Gastroesophageal sphincter (tissue), 4 donors: ENCODE results near the gene SMARCC1. TPM values are rescaled to one million over a fixed set of nuclear protein-coding genes. Genes with fewer than 3 reads are reported as not detected.

Experiments
- ATAC-seq: fragments of 150-250 bp; one replicate; pipeline ENCODE4 v1.9.1; 2016; ENCODE audit warnings: mild to moderate bottlenecking, moderate library complexity
- H3K27ac ChIP-seq, 4 donors: fragments of 200-600 bp; sonication (generic) in 3 of 4; 1 replicate in 3 of 4; 2 replicates in 1 of 4; pipeline ENCODE4 v1.5.1; 2016 to 2019
- H3K27me3 ChIP-seq: fragments of 200-600 bp; sonication (generic); one replicate; pipeline ENCODE4 v1.5.1; 2019
- H3K36me3 ChIP-seq, 2 donors: fragments of 200-600 bp; sonication (generic); one replicate each; pipeline ENCODE4 v1.5.1; 2019; ENCODE audit warnings: control low read depth in 1 of 2
- H3K4me1 ChIP-seq, 3 donors: fragments of 200-600 bp; sonication (generic); 1 replicate in 2 of 3; 2 replicates in 1 of 3; pipeline ENCODE4 v1.5.1; 2016 to 2019; ENCODE audit warnings: control low read depth in 2 of 3
- H3K4me3 ChIP-seq, 2 donors: fragments of 200-600 bp; sonication (generic); one replicate each; pipeline ENCODE4 v1.5.1; 2019; ENCODE audit warnings: mild to moderate bottlenecking in 1 of 2, moderate library complexity in 1 of 2
- H3K9me3 ChIP-seq, 3 donors: fragments of 200-600 bp; sonication (generic); one replicate each; pipeline ENCODE4 v1.5.1; 2017 to 2019; ENCODE audit warnings: control low read depth in 2 of 3
- EP300 ChIP-seq: sonication (generic); formaldehyde crosslinking; IDR thresholded peaks from one replicate; pipeline ENCODE4 v1.6.1; 2017; ENCODE audit warnings: antibody characterized with exemption, mild to moderate bottlenecking
- POLR2A ChIP-seq, 2 donors: fragments of 450-650 bp; IDR thresholded peaks; one replicate each; pipeline ENCODE4 v1.6.1; 2017; ENCODE audit warnings: antibody characterized with exemption in 2 of 2, mild to moderate bottlenecking in 2 of 2, moderate library complexity in 1 of 2
- POLR2AphosphoS5 ChIP-seq: sonication (generic); formaldehyde crosslinking; IDR thresholded peaks from one replicate; pipeline ENCODE4 v1.6.1; 2017; ENCODE audit warnings: antibody characterized with exemption
- WGBS, 2 donors: methylation state at CpG; one replicate each; pipeline ENCODE4 v1.1.5; 2018; ENCODE audit warnings: low coverage in 1 of 2; 5-methylcytosine and 5-hydroxymethylcytosine counted together
- total RNA-seq, 4 donors: library from RNA; depleted of rRNA; stranded (reverse); fragments of >200 nt; gene quantifications; one replicate each; pipeline ENCODE4 v1.1.0, GENCODE V29; 2016
- TF ChIP-seq, protein P1 (sequence below), 4 experiments: fragments of 200-600 bp in 2 of 4; fragments of 450-650 bp in 2 of 4; sonication (generic) in 1 of 4; IDR thresholded peaks; one replicate each; pipeline ENCODE4 v1.5.1; 2017 to 2019; ENCODE audit warnings: antibody characterized with exemption in 4 of 4, mild to moderate bottlenecking in 2 of 4, moderate library complexity in 2 of 4

SMARCC1 gene
- total RNA-seq, 4 donors from 2014 or later: 38.5 to 68.2 (median 49.1) TPM

DNA sequence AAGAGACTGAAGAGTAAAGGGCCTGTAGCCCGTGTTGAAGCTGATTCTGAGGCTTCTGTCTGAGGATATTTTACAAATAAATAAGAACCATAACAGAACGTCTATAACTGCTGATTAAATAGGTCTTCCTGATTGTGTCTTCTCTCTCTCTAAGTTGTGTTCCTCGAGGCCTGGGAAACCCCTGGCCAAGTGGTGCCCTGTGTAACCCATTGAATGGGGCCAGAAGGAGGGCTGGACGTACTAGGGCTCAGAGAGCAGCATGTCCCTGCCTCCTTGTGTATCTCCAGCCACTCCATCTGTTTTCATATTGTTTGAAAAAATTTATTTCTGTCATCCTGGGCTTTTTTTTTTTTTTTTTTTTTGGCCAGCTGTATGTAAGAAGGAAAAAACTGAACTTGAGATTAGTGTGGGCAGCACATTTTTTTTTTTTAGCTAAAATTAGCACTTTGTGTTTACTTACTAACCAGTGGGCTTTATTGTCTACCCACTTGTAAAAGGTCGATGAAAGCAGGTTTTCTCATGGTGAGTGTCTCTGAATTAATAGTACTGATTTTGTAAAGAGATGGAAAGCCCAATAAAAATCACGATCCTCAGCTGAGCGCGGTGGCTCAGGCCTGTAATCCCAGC, 32.0 kb upstream of the SMARCC1 start:
- 73 to 77% methylated on average over 5 to 8 of the region's 8 CpGs for WGBS, 2 donors
- Histone ChIP-seq H3K36me3 (peaks cover 0 to 98% of the 10 kb centered on the region in 2 donors), H3K27ac (no peak overlapping the region), H3K4me3 (no peak overlapping the region), H3K27me3 (no peaks in the 10 kb centered on the region), H3K4me1 (peaks cover 0 to 6% (median 0%) of the 10 kb centered on the region in 3 donors), H3K9me3 (no peaks in the 10 kb centered on the region)
- no peak for TF ChIP-seq EP300
- TF ChIP-seq, protein P1, sequence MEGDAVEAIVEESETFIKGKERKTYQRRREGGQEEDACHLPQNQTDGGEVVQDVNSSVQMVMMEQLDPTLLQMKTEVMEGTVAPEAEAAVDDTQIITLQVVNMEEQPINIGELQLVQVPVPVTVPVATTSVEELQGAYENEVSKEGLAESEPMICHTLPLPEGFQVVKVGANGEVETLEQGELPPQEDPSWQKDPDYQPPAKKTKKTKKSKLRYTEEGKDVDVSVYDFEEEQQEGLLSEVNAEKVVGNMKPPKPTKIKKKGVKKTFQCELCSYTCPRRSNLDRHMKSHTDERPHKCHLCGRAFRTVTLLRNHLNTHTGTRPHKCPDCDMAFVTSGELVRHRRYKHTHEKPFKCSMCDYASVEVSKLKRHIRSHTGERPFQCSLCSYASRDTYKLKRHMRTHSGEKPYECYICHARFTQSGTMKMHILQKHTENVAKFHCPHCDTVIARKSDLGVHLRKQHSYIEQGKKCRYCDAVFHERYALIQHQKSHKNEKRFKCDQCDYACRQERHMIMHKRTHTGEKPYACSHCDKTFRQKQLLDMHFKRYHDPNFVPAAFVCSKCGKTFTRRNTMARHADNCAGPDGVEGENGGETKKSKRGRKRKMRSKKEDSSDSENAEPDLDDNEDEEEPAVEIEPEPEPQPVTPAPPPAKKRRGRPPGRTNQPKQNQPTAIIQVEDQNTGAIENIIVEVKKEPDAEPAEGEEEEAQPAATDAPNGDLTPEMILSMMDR (IDR thresholded peaks at IDR 0.05): no peak
- no peak for TF ChIP-seq POLR2AphosphoS5
- no peak for TF ChIP-seq POLR2A (IDR thresholded peaks at IDR 0.05)
- ATAC-seq: no peak

DNA sequence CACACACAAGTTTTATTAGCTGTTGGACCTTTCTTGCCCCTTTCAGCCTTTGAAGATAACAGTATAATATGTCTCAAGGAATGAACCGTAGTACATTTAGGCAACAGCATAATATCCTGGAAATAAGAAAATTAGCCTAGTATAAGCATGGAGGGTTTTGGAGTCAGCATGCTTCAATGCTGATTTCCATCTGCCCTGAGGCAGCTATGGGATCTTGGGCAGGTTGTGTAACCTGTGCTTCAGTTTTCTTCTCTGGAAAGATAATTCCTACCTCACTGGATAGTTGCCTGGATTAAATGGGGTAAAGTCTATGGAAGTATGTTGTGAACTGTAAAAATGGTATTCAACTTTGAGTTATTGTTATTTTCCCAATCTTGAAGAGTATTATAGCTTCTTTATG, 22.9 kb upstream of the SMARCC1 start:
- ATAC-seq: no peak
- Histone ChIP-seq H3K4me3 (no peak overlapping the region), H3K27me3 (no peaks in the 10 kb centered on the region), H3K9me3 (no peaks in the 10 kb centered on the region), H3K27ac (peak overlapping the region in 1 of 4 donors; percentile 99), H3K36me3 (peaks cover 0 to 45% of the 10 kb centered on the region in 2 donors), H3K4me1 (peaks cover 0 to 29% (median 14%) of the 10 kb centered on the region in 3 donors)
- WGBS, 2 donors: 67 to 100% methylated on average over 1 of the region's 1 CpG
- TF ChIP-seq POLR2AphosphoS5 (no peak), POLR2A (IDR thresholded peaks at IDR 0.05) (no peak), EP300 (no peak)
- TF ChIP-seq, protein P1 (IDR thresholded peaks at IDR 0.05): no peak

DNA sequence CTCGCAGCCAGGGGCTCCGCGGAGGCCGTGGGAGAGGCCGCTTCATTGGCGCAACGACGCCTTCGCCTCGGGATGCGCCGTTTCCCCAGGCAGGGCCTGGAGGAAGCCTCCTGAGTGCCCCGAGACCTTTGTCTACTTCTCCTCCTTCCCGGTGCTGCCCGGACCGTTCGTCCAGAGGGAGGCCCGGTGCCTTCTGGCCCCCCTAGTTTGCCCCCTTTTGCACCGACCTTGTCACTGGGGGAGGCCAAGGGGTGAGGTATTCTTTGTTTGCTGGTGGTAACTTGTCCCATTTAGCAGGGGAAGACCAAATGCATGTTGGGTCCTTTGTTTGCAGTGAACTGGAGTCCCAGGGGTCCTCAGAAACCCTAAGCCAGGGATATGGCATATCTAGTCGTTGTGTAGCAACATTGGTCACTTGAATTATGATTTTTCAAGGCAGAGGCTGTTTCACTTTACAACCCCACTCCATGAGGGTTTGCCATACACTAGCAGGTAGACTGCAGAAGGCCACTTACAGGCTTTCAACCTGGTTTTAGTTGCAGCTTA, 21.9 kb upstream of the SMARCC1 start:
- Histone ChIP-seq H3K4me1 (peaks cover 0 to 29% (median 14%) of the 10 kb centered on the region in 3 donors), H3K4me3 (peak overlapping the region; percentile 83 to 95), H3K9me3 (no peaks in the 10 kb centered on the region), H3K27ac (peak overlapping the region; percentile 93 to 99 (median 96)), H3K27me3 (no peaks in the 10 kb centered on the region), H3K36me3 (peaks cover 0 to 35% of the 10 kb centered on the region in 2 donors)
- no peak for ATAC-seq
- TF ChIP-seq POLR2AphosphoS5: no peak
- TF ChIP-seq, protein P1 (IDR thresholded peaks at IDR 0.05): no peak
- TF ChIP-seq POLR2A (IDR thresholded peaks at IDR 0.05): no peak
- WGBS, 2 donors: 0% methylated on average over 3 to 10 of the region's 20 CpGs

DNA sequence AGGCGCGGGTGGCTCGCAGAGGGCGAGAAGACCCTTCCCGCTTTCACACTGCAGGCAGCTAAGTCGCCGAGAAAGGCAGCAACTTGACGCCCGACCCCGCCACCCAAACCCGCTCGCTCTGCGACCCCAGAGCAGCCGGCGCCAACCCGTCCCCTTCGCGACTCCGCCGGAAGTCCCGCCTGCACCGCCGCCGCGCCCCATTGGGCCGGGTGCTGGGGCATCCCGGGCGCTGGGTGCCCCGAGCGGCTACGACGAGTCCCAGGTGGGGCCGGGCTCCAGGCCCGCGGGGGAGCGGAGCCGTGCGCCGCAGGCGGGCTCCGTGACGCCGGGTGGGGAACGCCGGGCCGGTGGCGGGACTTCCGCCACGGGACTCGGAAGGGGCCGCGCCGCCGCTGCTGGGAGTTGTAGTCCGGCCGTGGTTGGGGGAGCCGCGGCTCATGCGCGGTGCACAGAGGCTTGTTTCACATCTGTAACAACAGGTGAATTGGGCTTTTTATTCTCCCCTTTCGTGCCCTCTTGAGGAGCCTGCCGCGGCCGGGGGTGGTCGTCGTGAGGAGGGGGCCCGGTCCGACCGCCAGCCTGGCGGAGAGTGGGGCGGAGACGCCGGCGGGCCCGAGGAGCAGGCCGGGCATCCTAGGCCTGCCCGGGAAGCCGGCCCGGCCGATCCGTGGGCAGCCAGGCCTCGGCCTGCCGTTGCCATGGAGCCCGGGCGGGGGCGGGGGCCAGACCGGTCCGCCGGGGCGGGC, 21.2 kb upstream of the SMARCC1 start, which contains the start of gene DHX30:
DHX30 (plus strand) TSS at position 405 of the 746 bp plus-strand sequence. CDS start 7,546 bp downstream, outside the sequence.
- WGBS, 2 donors: 0% methylated on average over 3 of the region's 90 CpGs; no CpG with 5 or more reads in 1 of the 2 donors
- peak within 1 kb of the TSS; percentile 93 to 99 (median 96) for H3K27ac ChIP-seq
- peak; percentile 96 for ATAC-seq

More for the DNA sequence above, 21.2 kb upstream of the SMARCC1 start, which contains the start of gene DHX30:
- H3K4me3 ChIP-seq: peak within 1 kb of the TSS; percentile 83 to 95
- H3K4me1 ChIP-seq: peaks cover 0 to 29% (median 14%) of the 10 kb centered on the region in 3 donors
- peaks cover 0 to 28% of the 10 kb centered on the region in 2 donors for H3K36me3 ChIP-seq
- no peaks in the 10 kb centered on the region for H3K27me3 ChIP-seq
- TF ChIP-seq, protein P1 (IDR thresholded peaks at IDR 0.05): peak in 1 of 4 experiments; percentile 23
- peak; percentile 47 for TF ChIP-seq POLR2AphosphoS5
- no peak for TF ChIP-seq EP300
- TF ChIP-seq POLR2A (IDR thresholded peaks at IDR 0.05): peak; percentile 77 to 86
- H3K9me3 ChIP-seq: no peaks in the 10 kb centered on the region
